ENCODE measurements around the gene CAD.

DNA sequence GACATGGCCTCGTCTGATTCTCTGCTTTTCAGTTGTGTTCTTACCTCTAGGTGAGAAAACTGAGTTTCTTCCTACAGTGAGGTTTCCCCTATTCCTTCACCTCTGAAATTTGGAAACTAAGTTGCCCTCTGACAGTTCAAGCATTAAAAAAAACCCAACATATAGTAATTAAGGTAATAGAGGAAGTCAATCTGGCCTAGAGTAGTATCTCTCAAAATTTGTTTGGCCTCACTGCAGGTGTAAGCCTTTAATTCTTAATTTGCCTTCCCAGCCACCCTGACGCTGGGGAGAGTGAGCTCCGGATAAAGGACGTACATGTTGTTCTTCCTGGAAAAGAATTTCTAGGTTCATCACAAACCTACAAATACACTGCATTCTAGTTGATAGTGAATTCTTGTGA, 1.4 kb downstream of the CAD start:
- no peak for TF ChIP-seq EZH2 (IDR thresholded peaks at IDR 0.05; ENCODE audit: low read depth)
- TF ChIP-seq, protein P1, sequence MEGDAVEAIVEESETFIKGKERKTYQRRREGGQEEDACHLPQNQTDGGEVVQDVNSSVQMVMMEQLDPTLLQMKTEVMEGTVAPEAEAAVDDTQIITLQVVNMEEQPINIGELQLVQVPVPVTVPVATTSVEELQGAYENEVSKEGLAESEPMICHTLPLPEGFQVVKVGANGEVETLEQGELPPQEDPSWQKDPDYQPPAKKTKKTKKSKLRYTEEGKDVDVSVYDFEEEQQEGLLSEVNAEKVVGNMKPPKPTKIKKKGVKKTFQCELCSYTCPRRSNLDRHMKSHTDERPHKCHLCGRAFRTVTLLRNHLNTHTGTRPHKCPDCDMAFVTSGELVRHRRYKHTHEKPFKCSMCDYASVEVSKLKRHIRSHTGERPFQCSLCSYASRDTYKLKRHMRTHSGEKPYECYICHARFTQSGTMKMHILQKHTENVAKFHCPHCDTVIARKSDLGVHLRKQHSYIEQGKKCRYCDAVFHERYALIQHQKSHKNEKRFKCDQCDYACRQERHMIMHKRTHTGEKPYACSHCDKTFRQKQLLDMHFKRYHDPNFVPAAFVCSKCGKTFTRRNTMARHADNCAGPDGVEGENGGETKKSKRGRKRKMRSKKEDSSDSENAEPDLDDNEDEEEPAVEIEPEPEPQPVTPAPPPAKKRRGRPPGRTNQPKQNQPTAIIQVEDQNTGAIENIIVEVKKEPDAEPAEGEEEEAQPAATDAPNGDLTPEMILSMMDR (conservative IDR thresholded peaks at IDR 0.05) = no peak
